Fibroblast of upper back skin (primary cell): ENCODE data around the gene LHFPL6.

Source experiments
- DNase-seq: peaks from one replicate; pipeline ENCODE4 v3.0.0-alpha.2; 2013

Gene LHFPL6

DNA sequence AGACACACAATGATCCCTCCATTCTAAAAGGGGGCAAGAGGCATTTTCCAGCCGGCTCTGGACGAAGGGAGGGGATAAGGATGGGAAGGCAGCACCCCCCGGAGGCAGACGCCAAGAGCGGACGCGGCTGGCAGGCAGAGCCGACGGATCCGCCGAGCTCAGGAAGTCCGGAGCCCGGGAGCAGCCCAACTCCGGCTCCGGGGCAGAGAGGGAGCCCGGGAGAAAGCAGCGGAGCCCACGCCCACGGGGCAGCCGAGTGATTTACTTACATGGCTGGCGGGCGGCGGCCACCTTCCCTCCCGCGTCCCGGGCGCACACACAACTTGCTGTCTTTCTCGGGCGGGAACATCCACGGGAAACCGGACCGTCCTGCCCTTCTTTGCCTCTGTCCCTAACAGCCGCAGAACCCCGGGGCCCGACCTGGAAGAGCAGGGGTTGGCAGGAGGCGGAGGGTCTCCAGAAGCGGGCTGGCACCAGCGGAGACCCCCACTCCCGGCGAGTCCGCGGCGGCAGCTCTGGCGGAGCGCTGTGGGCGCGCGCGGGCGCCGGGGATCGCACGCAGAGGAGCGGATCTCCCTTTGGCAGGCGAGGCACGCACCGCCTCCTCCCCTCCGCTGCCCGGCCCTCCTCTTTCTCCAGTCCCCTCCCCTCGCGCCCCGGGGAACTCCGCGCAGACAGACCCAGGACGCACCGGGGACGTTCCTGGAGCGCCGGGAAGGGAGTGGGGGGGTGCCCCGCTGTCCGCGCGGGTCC is at the start of gene LHFPL6:
Gene LHFPL6 (minus strand): TSS at position 580 of the 753 bp plus-strand sequence.
- DNase-seq = peak; percentile 81

DNA sequence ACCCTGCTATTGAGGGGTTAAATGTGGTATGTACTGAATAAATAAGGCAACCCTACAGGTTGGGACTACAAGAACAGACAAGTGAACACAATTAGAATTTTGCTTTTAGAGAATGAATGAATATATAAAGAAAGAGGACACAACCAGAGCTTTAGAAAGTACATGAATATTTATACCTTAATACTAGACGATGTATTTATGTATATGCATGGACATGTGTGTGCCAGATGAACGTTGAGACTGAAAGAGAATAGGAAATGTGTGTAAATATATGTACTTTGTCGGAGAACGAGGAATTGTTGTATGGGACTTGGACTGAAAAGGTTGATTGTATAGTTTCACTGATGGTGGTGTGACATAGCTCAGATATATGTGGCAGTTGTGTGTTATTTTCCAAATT is 43.1 kb upstream of the LHFPL6 start:
- DNase-seq = no peak

DNA sequence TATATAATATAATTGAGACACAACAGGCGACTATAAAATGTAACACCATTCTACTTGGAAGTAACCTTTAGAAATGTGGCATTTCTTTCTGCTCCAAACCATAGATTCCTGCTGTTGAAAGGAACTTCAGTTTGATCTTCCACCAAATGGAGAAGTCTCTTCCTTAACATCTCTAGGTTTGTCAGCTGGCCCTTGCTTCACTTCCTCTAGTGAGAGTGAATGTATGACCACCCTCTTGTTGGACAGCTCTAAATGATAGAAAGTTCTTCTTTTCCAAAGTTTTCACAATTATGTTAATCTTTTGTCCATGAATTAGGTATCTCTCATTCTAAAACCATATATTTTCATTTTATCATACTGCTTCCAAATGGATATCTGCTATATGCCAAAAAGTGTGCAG is 38.7 kb upstream of the LHFPL6 start:
- no peak for DNase-seq

DNA sequence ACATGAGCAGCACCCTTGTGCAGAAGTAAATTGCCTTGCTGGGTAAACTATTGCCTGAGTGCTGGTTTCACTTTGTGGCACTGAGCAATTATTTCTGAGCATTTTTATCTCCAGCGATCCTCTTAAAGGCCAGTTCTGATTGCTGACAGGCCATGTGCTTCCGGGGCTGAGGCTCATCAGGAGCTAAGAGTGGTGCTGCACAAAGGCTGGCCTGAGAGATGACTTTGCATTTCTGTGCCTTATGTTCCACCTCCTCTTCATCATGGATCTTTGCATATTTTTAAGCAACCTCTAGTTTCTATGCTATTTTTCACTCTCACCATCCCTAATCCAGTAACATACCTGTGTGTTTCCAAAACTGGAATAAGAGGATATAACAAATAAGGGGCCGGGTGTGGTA is 34.9 kb upstream of the LHFPL6 start:
- no peak for DNase-seq

DNA sequence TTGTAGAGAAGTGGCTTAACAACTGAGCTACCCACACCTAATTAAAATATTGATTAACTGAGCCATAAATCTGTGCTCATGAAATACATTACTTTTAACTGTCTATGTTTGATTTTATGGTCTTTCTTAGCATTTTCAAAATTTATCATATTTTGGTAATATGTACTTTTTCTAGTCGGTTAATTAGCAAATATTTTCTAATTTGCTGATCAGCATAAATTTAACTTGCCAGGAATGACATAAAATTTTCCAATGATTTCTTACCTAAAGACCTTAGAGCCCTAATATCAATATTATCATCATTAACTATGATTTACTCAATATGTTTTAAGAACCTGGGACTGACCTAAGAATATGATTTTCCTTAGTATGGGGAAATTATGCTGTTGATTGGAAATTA is 32.6 kb upstream of the LHFPL6 start:
- DNase-seq = no peak

DNA sequence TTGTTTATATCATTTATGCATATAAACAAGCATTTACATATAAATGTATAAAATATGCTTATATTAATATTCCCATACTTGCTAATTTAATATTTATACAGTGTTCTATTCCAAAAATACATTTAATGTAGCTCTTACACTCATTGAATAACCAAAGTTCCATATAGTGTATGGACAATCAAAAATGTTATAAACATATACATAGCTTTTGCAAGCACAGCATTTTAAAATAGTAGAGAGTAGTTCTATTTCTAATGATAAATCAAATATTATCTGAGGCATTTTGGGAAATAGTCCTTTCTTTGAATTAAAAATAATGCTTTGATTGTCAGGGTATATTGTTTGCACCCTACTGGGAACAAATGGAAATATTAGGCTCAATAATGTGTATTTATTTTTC is 30.0 kb upstream of the LHFPL6 start:
- DNase-seq = no peak

DNA sequence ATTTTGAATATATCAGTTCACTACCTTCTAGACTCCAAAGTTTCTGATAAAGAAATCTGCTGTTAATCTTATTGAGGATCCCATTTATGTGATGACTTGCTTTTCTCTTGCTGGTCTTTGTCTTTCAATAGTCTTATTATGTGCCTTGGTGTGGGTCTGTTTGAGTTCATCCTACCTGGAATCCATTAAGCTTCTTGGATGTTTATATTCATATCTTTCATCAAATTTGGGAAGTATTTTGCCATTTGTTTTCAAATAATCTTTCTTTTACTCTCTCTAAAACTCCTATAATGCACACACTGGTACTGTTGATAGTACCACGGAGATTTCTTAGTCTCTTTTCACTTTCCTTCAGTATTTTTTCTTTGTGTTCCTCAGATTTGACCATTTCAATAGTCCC is 28.3 kb upstream of the LHFPL6 start:
- DNase-seq = no peak

DNA sequence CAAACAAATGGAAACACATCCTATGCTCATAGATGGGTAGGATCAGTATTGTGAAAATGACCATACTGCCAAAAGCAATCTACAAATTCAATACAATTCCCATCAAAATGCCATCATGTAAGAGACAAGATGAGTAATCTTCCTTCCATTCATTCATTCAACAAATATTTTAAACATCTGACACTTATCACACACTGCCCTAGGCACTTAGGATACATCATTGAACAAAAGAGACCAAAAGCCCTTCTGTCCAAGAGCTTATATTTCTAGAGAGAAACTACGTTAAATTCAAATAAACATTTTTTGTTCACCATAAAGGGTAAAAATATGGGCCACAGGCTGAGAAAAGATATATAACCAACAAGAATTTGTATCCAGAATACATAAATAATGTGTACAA is 20.5 kb upstream of the LHFPL6 start:
- DNase-seq = no peak

DNA sequence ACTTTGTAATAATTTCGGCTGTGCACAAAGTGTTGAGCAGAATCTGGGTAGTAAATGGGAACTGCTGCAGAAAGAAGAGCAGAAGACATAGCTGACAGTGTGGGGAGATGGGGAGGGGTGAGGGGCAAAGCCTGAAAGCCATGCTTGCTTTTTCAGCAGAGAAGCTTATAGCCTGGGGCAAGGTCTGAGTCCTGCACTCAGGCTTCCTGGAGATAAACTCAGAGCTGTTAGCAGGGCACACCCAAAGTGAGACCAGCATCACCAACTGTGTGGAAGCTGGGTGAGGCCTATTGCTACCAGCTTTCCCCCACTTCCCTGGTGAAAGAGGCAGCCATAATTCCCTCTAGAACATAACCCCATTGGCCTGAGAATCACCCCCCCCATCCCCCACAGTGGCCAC is 15.6 kb upstream of the LHFPL6 start:
- DNase-seq = no peak

DNA sequence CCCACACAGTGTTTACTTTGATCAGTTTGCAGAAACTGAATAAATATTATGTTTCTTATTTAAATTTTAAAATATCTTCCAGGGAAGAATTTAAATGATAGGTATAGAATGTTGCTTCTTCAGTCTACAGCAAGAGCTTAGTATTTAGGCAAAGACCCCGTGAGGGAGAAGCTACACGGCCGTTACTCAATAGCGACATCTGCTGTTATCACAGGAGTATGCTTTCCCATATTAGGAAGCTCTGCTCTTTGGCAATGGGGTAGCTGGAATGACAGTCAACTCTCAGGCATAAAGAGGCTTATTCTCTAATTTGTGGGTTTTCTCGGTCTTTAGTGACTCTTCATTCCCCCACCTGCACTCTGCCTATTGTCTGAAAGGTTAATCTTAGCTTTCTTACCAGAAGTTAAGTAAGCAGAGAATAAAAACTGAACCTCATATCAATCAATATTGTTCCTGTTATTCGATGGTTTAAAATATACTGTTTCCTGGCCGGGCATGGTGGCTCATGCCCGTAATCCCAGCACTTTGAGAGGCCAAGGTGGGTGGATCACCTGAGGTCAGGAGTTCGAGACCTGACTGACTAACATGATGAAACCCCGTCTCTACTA is 13.2 kb upstream of the LHFPL6 start:
- DNase-seq = peak; percentile 73

DNA sequence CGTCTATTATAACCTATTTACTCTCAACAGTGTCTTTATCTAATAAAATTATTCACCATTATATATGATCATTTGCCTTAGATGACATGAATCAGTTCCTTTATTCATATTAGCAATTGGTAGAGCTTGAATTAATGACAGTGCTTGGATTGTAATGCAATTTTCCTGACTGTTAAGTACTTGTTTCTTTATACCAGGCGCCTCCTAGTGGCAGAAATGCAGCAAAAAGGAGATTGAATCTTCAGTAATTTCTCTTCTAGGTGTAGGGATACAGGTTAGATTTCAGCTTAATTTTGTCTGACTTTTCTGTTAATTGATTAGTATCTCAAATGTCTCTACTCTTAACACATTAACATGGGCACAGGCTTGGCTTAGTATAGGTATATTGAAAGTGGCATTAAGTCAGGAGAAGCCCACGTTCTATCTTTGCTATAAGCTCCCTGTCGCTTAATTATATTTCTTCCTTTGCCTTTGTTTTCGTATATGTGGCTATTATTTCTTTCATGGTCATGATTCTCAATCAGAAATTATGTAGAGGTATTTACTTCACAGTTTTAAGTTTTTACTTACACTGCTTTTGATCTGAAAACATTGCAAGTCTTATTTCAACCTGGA is 9.1 kb upstream of the LHFPL6 start:
- peak; percentile 76 for DNase-seq

DNA sequence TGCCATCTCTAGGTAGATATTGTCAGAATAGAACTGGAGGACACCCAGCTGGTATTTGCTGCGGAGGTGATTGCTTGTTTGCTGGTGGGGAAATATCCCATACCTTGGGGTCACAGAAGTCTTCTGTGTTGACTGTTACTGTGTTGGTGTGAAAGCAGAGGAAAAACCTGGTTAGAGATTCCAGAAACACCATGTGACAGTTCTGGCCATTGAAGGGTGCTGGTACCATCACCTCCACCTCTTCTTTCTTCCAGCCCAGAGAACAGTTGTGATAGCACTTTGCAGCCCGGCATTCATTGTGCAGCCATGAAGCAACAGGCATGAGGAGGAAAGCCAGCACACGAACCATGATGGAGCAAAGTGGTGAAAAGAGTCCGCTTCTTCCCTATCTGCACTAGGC is 4.9 kb upstream of the LHFPL6 start:
- DNase-seq = no peak

DNA sequence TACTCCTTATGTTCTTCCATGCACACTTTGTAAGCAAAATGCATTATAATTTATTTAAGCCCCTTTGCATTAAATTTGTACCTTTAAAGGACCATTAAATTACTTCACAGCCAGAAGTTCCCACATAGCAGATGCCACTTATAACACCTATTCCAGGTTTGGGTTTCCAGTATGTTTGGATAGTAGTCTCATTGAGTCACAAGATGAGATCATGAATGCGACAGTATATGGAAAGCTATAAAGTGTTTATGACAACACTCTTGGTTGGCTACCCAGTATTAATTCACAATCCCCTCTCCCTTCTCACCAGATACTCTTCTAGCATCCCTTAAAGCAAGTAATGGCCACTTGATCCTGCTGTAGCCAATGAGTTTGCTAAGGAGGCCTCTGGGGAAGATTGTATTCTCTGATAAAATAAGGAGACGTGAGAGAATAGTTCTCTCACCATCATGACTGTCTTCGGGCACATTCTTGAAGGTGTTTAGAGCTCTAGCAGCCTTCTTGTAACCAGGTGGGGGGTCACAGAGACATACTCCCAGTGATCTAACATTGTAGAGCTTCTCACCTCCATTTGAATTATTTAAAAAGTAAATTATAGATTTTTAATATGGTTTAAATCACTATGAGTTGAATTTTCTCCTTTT is 2.8 kb upstream of the LHFPL6 start:
- no peak for DNase-seq

DNA sequence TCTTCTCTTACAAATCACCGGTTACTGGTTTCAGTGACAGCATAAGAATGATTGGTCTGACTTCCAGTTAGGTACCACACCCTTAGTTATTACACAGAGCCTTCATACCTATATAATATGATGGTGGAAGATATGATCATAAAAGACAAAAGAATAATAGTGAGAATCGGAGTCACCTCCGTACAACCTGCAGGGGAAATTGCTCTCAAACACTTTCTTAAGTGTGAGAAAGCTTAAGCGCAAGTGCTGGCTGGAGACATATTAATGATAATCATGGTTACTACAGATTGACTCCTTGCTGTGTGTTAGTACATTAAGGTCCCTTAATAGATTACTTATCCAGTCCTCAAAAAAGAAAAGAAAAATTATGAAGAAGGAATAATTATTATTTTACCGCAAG is 1.8 kb upstream of the LHFPL6 start:
- no peak for DNase-seq

DNA sequence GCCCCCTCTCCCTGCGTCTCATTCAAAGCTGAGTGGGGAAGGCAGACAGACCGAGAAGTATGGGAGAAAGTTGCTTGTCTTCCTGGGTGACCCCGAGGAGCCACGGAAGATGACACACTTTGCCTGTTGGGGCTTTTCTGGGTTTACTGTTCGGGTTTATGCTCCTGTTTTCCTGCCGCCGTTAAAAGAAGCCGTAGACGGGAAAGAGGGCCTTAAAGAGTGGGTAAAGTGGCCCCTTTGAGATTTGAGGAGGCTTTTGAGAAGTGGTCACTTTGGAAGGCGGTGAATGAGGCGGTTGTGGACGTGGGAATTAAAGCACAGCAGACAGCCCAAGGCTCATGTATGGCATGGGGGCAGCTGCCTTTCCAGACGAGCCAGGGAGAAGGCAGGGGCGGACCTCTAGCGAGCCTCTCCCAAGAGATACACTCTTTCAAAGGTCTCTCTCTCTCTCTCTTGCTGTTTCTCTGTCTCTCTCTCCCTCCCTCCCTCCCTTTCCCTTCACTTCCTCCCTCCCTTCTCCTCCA is 493 bp upstream of the LHFPL6 start:
- DNase-seq = peak; percentile 14

DNA sequence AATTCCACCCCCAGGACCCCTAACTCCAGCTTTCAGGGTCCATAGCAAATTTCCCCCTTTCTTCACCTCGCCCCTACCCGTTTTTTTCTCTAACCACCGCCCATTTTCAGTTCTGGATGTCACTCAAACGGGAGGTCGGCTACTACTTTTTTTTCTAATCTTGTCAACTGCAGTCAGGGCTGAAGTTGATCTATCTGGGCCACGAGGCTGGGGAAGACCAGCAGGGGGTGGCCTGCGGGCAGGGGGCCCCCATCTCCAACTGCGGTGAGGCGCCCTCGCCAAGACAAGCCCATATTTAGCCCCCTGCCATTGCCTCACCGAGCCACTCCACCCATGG is 748 bp downstream of the LHFPL6 start:
- no peak for DNase-seq

DNA sequence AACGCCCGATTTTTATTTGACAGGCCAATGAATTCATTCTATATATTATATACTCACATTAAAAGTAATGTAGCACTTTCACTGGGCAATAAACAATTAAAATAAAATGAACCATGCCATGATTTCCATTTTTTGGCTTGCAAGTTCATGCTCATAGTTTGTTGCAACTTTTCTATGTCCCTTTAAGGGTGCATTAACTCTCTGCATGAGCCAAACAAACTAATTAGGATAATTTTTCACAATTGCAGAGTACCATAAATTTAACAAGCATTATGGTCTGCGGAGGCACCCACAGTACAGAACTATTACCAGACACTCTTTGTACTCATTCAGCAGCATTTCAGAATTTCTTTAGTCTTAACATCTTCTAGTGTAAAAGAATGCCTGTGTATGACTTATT is 1.4 kb downstream of the LHFPL6 start:
- DNase-seq = no peak

DNA sequence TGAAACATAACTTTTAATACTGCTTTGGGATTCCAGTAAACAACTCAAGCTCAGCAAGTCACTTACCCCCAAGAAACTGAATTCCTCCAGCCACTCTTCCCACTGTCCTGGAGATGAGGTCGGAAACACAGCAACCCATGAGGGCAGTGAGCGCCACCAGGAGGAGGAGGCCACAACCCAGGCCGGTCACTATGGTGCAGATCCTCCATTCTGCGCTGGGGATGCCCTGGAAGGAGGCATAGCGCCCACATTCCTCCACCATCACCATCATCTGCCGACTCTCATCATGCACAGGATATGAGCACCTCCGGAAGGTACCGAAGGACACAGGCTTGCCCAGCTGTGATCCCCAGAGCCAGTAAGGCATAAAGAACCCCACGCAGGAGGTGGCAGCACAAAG is 2.2 kb downstream of the LHFPL6 start:
- no peak for DNase-seq

DNA sequence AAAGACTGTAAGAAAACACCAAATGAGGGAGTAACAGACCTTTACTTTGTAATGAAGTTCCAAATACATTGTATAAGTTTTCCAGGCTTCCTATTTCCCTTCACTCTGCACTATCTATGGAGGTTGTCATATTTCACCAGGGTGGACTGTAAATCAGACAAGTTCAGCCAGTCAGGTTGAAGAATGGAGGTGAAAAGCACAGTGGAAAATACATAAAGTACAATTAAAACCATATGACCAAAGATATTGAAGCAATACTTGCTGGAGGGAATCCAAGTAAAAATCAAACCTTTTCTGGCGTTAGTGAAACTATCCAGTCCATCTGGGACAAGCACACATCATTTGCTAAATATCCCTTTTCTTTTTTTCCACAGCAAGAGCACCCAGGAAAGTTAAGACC is 3.2 kb downstream of the LHFPL6 start:
- DNase-seq = peak; percentile 84

DNA sequence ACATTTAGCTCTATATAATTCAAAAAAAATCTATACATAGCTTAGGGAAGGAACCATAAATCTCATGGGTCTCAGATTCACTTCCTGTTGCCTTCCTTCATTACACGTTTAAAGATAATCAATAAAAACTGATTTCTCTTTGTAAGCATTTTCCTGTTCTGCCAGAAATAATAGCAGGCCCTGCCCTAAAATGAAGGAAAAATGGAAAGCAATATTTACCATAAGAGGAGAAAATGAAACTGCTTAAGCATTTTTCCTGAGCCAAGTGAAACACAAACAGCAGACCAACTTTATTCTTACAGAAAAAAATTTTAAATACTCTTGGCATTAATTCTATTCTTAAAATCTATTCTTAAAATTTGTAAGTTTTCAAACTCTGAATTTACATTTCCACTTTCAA is 4.0 kb downstream of the LHFPL6 start:
- no peak for DNase-seq

DNA sequence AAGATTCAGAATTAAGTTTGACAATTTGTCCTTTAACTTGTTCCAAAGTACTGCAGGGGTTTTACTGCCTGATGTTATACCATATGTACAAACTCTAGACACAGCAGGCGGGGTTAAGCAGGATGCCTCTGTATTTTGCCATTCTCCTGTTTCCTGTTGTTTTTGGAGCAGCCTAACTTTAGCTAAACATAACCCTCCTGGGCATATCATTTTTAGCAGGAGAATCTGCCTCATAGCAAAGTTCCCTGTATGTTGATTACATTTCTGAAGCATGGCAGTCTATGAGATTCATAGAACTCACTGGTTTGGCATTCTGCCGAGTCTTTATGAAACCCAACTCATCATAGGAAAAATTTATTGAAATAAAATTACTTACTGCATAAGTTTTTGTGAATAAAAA is 5.2 kb downstream of the LHFPL6 start:
- DNase-seq = peak; percentile 80

DNA sequence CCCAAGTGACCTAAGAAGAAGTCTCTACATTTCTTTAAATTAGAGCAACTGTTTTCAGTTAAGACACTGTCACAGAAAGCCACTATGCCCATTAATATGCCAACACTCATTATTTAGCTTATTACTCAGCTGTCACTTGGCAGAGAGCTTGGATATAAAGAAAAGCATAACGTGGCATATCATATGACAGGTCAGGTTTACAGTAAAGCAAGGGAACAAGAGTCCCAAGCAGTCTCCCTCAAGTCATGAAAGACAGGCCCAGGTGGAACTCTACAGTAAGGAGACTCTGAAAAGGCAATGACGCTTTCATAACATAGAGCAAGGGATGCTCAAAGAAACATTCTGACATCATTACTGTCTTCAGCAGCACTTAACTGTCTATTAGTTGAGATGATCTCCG is 6.3 kb downstream of the LHFPL6 start:
- DNase-seq = no peak

DNA sequence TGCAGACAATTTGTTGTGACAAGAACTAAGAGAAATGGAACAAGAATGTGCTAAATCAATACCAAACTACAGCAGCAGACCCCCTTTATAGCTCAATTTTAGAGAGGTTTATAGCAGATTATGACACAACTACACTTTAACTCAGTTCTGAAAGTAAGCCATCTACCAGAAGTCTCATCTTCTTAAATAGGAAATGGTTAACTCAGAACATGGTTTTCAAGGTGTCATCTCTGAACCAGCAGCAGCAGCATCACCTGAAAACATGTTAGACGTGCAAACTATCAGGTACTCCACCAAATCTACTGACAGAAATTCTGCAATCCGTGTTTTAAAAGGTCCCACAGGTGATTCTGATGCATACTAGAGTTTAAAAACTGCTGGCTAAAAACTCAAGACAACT is 6.8 kb downstream of the LHFPL6 start:
- DNase-seq = no peak

DNA sequence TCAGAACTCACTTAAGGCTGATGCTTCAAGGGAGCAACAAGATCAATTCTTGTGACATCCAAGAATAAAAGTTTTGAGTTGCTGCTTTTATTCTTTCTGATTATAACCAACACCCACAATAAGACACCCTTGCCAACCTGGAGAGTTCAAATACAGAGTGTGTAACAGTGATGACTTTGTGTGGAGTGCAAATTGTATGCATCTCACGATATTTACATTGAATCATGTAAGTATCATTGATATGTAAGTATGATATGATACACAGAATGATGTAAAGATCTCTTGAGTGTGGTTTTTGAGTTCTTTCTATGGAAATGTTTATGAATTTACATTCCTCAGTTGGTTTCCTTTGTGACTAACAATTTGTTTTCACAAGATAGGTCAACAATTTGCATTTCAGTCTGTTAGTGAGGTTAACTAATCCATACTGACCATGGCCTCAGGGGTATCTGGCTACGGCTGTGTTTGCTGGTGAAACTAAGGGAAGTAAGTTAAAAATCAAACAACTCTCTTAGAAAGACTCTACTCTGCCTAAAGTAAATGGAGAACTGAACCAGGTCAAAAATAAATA is 12.4 kb downstream of the LHFPL6 start:
- DNase-seq = no peak
